NCI-H82 treated with DMSO at 0.1 percent for 48 hours (cell line): ENCODE results near the gene ECT2.
"Not testable (repeated sequence)": the region's sequence is repeated elsewhere in the genome, so short reads cannot be mapped to it uniquely, and the experiment has no call there.

Experiments
- DNase-seq: peaks from one replicate; lab custom pipeline; 2025; ENCODE audit not compliant: unreplicated experiment; lab: John Stamatoyannopoulos, UW

The ECT2 gene, protein sequence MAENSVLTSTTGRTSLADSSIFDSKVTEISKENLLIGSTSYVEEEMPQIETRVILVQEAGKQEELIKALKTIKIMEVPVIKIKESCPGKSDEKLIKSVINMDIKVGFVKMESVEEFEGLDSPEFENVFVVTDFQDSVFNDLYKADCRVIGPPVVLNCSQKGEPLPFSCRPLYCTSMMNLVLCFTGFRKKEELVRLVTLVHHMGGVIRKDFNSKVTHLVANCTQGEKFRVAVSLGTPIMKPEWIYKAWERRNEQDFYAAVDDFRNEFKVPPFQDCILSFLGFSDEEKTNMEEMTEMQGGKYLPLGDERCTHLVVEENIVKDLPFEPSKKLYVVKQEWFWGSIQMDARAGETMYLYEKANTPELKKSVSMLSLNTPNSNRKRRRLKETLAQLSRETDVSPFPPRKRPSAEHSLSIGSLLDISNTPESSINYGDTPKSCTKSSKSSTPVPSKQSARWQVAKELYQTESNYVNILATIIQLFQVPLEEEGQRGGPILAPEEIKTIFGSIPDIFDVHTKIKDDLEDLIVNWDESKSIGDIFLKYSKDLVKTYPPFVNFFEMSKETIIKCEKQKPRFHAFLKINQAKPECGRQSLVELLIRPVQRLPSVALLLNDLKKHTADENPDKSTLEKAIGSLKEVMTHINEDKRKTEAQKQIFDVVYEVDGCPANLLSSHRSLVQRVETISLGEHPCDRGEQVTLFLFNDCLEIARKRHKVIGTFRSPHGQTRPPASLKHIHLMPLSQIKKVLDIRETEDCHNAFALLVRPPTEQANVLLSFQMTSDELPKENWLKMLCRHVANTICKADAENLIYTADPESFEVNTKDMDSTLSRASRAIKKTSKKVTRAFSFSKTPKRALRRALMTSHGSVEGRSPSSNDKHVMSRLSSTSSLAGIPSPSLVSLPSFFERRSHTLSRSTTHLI

DNA sequence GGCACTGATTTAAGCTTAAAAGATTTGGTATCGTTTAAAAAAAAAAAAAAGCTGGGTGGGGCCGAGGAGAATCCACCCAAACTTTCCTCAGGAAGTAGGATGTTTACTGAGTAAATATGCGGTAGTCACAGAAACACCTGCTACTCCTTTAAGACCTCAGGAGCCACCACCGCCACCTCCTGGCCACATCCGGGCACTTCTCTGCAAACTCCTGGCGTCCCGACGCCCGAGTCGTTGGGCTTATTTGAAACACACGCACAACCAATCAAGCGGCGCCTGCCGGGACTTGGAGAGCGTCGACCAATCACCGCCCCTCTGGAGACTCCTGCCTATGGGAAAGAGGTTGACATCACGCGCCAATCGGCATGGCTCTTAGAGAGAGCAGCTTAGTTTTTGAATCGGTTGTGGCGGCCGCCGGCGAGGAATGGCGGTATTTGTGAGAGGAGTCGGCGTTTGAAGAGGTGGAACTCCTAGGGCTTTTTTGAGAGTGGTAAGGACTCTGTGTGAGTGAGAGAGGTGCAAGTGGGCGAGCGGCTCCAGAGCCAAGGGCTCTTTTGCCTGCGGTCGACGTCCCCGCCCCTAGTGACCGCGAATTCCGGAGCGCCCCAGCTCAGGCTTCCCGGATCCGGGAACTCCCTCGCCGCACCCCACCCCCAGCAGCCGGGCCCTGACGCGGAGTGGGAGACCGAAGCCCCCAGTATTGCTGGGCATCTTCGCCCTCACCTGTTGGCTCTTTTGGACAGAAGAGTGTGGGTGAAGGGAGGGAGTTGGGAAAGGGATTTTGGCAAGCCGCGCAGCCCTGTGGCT is at the start of gene ECT2:
Gene ECT2, plus strand, starts transcription at position 359 of the 807 bp plus-strand sequence. CDS start 3,805 bp downstream, outside the sequence.
- peak; percentile 99 for DNase-seq

DNA sequence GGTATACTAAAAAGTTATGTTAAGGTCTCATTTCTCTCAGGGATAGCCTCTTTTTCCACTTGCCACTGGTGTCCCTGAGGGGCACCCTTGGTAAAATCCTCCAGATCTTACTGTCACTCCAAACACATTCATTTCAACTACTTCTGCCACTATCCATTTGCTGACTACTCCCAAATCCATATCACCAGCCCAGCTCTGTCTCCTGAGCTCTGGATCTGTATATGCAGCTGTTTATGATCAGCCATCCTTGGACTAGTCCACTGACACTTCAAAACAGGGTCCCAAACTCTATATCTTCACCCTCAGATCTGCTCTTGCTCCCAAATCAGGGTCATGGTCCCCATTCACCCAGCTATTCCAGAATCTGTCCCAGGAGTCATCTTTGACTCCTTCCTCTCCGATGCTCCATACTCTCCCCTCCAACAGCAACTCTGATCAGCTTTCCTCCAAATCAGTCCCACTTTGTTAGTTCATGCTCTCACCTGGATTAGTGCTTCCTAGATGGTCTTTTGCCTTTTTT is 49.5 kb upstream of the ECT2 start:
- DNase-seq = no peak

- no peak for DNase-seq
Observed at GRCh38 chr3:172701751-172702150, 48.8 kb upstream of the ECT2 start.

GRCh38 chr3:172702256-172702655 is 48.3 kb upstream of the ECT2 start:
- no peak for DNase-seq

GRCh38 chr3:172702731-172703130 is 47.8 kb upstream of the ECT2 start:
- not testable (repeated sequence) for DNase-seq

DNA sequence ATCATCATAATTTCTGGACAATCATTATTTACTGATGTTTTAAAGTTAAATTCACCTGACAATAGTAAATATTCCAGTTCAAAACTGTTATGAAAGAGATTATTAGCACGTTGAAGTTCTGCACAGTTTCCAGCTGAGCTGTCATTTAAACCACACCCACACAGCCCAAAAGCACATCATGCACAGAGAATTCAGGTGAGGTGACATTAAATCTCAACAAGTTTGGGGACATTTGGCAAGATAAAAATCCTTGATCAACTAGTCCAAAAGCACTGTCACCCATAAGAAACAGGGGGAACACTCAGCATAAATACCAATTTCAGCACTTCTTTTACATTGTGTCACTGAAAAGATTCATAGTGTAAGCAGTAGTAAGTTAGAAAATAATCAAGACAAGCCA is 46.5 kb upstream of the ECT2 start:
- no peak for DNase-seq

DNA sequence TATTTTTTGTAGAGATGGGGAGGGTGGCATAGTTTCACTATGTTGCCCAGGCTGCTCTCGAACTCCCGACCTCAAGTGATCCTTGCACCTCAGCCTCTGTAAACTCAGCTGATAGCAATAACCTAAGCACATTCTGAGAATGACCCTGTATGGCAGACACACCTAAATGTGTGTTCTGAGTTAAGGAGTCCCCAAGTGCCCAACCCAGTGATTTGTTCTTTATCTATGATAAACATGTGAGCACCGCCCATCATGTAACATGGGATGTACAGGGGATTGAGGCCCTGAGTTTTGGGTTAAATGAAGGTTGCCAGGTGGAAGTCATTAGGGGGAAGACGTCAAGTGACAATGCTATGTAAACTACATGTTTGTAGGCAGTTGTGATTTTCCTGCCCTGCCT is 45.4 kb upstream of the ECT2 start:
- no peak for DNase-seq

- DNase-seq = no peak
Observed at GRCh38 chr3:172707030-172707429, 43.5 kb upstream of the ECT2 start.

DNA sequence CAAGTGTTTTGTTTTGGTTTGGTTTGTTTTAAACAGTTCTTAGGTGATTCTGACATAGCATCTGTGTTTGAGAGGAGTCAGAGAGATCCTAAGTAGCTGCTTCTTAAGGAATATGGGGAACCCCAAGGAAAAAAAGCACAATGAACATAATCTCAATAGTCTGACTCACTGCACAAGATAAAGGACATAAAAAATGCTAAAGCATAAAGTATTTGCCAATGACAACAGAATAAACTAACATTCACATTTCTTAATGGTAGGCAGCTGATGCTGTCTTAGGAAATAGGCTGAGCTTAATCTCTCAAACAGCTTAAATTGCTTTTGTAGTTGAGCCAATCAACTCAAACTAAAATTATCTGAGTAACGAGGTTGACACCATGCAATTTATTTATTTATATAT is 42.6 kb upstream of the ECT2 start:
- DNase-seq = no peak

DNA sequence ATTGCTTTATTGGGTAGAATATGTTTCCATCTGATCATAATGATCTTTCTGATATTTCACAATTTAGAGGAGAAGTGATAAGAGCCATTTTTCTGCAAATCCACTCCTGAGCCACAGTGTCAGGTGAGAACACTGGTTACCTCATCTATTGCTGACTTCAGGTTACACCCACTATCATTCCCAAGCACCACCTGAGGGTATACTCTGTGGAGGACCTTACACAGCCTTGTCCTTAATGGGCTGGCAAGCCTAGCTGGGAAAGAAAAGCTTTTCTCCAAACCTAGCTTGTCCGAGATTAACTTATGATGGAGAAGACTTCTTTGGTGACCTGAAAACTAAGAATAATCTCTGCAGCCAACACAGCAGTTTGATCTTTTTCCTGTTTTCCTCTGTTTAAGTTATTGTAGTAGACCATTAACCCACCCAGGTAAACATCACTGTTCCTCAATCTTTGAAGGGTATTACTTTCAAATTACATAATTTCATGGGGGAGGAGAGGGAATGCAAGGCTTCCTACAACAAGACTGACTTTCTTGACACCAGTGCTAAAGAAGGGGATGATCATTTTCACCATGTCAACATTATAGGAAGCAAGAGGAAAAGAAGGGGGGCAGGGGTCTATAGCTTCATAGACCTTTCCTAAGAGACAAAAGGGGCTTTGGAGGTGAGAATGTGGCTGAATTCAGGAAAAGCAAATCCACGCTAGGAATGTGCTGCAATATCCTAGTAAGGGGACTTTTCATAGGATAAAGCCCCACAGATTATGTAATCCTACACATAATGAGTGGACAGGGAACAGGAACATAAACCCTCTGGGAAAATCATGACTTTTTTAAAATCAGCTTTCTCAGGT is 41.4 kb upstream of the ECT2 start:
- no peak for DNase-seq

GRCh38 chr3:172709774-172710663 is 40.5 kb upstream of the ECT2 start:
- no peak for DNase-seq

DNA sequence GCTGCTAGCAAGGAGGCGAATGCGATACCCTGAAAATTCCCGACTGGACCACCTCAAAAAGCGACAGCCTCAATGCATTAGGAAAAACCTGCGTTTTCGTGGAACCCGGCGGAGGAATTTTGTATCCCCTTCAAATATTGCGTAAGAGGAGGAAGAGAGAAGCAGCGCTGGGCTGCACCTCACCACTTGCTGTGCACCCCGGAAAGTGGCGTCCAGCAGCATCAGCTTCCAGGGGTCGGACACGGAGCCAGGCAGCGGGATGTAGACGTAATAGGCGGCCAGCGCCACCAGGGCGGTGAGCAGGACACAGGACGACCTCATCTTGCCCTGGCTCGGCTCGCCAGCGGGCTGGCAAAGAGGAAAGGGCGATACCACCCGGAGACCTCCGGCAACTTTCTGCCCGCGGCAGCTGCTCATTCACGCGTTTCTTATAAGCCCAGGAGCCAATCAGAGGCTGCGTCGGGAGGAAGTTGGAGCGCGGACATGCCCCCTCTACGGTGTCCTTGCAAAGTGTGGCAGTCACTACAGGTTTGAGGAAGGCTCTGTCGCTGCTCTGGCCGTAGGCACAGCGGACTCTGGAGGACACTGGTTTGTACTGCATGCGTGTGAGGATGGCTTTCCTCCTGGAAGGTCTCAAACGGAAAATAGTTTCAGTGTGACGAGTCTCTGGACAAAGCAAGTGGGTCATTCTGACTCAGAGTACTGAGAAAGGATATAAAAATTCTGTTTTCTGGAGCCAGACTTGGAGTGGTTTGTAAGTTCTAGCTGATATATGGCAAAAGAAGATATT is 39.7 kb upstream of the ECT2 start, which contains the start of gene NCEH1:
Gene NCEH1, minus strand, starts transcription at position 404 of the 790 bp plus-strand sequence. Its CDS starts 83 bp downstream, at position 321.
- peak; percentile 95 for DNase-seq

GRCh38 chr3:172711454-172711795 is 39.1 kb upstream of the ECT2 start:
- no peak for DNase-seq

DNA sequence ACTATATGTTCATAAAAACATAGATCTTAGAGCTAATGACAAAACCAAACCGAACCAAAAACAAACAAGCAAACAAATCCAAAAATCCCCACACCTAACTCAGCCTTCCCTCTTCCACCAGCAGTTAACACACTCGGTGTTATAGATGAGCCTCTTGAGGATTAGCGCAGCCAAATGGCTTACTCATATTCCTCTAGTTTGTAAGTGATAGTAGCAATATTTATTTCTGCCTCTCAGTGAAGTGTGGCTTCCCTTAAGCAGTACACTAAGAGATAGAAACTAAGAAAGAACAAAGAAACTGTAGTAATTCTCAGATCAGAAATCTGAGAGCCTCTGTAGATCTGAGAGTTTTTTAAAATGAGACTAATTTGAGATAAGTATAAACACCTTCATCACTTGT is 37.2 kb upstream of the ECT2 start:
- no peak for DNase-seq

GRCh38 chr3:172716476-172716875 is 34.0 kb upstream of the ECT2 start:
- no peak for DNase-seq

GRCh38 chr3:172717493-172718088 is 32.9 kb upstream of the ECT2 start:
- no peak for DNase-seq

- DNase-seq = not testable (repeated sequence)
Observed at GRCh38 chr3:172722536-172723040, 27.9 kb upstream of the ECT2 start.

GRCh38 chr3:172726380-172726779 is 24.1 kb upstream of the ECT2 start:
- no peak for DNase-seq
